SK-N-SH (cell line): ENCODE measurements around the gene DIP2A.

Experiments
- FOXJ3 ChIP-seq: sonication (generic); formaldehyde crosslinking; IDR thresholded peaks from 2 replicates; pipeline ENCODE4 v1.5.1; 2020; ENCODE audit warnings: mild to moderate bottlenecking, missing genetic modification reagents
- NFIC ChIP-seq: IDR thresholded peaks from 2 replicates; pipeline ENCODE4 v1.4.0; 2012; ENCODE audit warnings: borderline replicate concordance
- POLR2AphosphoS5 ChIP-seq: IDR thresholded peaks from 2 replicates; pipeline ENCODE4 v1.6.1; 2012; ENCODE audit warnings: low read depth, low read length
- RAD21 ChIP-seq: IDR thresholded peaks from 2 replicates; pipeline ENCODE4 v1.6.1; 2012; ENCODE audit warnings: mild to moderate bottlenecking, low read length
- TEAD4 ChIP-seq: IDR thresholded peaks from 2 replicates; pipeline ENCODE4 v1.4.0; 2012; ENCODE audit warnings: mild to moderate bottlenecking, borderline replicate concordance; ENCODE audit not compliant: insufficient read depth
- USF1 ChIP-seq: IDR thresholded peaks from 2 replicates; pipeline ENCODE4 v1.4.0; 2012; ENCODE audit warnings: low read depth, borderline replicate concordance
- YY1 ChIP-seq: IDR thresholded peaks from 2 replicates; pipeline ENCODE4 v1.4.0; 2012; ENCODE audit warnings: low read depth, mild to moderate bottlenecking
- TF ChIP-seq, protein P1 (sequence below): fragments of 150-350 bp; IDR thresholded peaks from 2 replicates; pipeline ENCODE4 v1.6.1; 2016; ENCODE audit warnings: mild to moderate bottlenecking, low read depth, low read length
- TF ChIP-seq, protein P2 (sequence below): fragments of 200-600 bp; sonication (generic); IDR thresholded peaks from 2 replicates; pipeline ENCODE4 v1.6.1; 2017; ENCODE audit warnings: antibody characterized with exemption, mild to moderate bottlenecking, moderate library complexity

GRCh38 chr21:46559291-46559983, 100.7 kb downstream of the DIP2A start:
- no peak for TF ChIP-seq YY1
- no peak for TF ChIP-seq POLR2AphosphoS5
- TF ChIP-seq, protein P1, sequence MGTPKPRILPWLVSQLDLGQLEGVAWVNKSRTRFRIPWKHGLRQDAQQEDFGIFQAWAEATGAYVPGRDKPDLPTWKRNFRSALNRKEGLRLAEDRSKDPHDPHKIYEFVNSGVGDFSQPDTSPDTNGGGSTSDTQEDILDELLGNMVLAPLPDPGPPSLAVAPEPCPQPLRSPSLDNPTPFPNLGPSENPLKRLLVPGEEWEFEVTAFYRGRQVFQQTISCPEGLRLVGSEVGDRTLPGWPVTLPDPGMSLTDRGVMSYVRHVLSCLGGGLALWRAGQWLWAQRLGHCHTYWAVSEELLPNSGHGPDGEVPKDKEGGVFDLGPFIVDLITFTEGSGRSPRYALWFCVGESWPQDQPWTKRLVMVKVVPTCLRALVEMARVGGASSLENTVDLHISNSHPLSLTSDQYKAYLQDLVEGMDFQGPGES, result no peak
- TF ChIP-seq, protein P2, sequence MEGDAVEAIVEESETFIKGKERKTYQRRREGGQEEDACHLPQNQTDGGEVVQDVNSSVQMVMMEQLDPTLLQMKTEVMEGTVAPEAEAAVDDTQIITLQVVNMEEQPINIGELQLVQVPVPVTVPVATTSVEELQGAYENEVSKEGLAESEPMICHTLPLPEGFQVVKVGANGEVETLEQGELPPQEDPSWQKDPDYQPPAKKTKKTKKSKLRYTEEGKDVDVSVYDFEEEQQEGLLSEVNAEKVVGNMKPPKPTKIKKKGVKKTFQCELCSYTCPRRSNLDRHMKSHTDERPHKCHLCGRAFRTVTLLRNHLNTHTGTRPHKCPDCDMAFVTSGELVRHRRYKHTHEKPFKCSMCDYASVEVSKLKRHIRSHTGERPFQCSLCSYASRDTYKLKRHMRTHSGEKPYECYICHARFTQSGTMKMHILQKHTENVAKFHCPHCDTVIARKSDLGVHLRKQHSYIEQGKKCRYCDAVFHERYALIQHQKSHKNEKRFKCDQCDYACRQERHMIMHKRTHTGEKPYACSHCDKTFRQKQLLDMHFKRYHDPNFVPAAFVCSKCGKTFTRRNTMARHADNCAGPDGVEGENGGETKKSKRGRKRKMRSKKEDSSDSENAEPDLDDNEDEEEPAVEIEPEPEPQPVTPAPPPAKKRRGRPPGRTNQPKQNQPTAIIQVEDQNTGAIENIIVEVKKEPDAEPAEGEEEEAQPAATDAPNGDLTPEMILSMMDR, result no peak
- no peak for TF ChIP-seq USF1
- no peak for TF ChIP-seq FOXJ3 (CRISPR knock-in tag)
- no peak for TF ChIP-seq RAD21
- TF ChIP-seq NFIC, result no peak
- no peak for TF ChIP-seq TEAD4
